ENCODE measurements around the gene LPP.
"Not testable (repeated sequence)": the region's sequence is repeated elsewhere in the genome, so short reads cannot be mapped to it uniquely, and the experiment has no call there.

GRCh38 chr3:188636292-188636691, 482.3 kb downstream of the LPP start:
- TF ChIP-seq, protein P1, sequence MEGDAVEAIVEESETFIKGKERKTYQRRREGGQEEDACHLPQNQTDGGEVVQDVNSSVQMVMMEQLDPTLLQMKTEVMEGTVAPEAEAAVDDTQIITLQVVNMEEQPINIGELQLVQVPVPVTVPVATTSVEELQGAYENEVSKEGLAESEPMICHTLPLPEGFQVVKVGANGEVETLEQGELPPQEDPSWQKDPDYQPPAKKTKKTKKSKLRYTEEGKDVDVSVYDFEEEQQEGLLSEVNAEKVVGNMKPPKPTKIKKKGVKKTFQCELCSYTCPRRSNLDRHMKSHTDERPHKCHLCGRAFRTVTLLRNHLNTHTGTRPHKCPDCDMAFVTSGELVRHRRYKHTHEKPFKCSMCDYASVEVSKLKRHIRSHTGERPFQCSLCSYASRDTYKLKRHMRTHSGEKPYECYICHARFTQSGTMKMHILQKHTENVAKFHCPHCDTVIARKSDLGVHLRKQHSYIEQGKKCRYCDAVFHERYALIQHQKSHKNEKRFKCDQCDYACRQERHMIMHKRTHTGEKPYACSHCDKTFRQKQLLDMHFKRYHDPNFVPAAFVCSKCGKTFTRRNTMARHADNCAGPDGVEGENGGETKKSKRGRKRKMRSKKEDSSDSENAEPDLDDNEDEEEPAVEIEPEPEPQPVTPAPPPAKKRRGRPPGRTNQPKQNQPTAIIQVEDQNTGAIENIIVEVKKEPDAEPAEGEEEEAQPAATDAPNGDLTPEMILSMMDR (IDR thresholded peaks at IDR 0.05; ENCODE audit: low read depth, low read length, poor library complexity, severe bottlenecking) = not testable (repeated sequence)
- not testable (repeated sequence) for TF ChIP-seq EZH2phosphoT487 (IDR thresholded peaks at IDR 0.05; ENCODE audit: borderline replicate concordance, low read length)
